Stimulated activated CD4-positive, alpha-beta T cell treated with anti-CD3 and anti-CD28 coated beads, Interleukin-1b, Interleukin-23, amount 100 ng/mL, for 4 hours (primary cell): Measurements from ENCODE around the gene PLAGL2.
A peak's percentile ranks its signal among the peaks of the same experiment; 100 is the strongest.
"Not testable (repeated sequence)": the region's sequence is repeated elsewhere in the genome, so short reads cannot be mapped to it uniquely, and the experiment has no call there.

Experiments
- DNase-seq, 2 donors: peaks; one replicate each; pipeline ENCODE4 v3.0.0-alpha.2; 2020; ENCODE audit warnings: low read depth in 2 of 2

The PLAGL2 gene

GRCh38 chr20:32204205-32205109 lies 3.1 kb downstream of the PLAGL2 start:
- peak; percentile 48 to 51 for DNase-seq

DNA sequence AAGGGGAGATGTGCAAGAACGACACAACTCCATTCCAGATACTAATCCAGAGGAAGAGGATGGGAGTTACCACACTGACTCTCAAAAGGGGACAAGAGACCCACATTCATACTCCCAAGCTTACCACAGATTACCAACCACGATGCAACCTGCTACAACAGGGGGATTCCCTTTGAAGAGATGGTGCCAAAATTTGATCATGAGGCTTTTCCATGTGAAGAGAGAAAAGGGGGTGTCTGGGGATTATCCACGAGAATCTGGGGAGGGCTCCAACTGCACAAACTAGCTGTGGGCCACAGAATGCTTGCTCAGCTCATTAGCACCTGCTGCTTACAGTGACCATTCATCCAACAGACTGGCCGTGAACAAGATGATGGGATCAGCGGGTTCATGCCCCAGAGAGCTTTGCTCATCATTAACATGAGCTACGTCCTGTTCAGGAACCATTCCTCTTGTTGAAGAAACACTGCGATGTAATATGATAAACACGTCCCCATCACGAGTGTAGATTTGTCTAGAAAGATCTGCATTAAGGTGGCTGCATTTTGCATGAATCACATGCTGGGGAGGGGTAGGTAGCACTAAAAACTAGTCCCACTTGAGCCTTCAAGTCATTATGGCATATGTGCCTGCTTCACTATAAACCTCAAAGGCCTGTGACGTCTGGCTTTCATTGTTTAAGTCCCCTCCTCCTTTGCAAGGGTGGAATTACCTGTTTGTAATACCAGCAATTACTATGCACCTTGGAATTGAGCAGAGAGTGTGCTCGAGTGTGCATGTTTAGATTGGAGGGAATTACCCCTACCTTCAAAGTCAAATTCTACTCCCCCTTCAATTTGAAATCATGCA lies 4.0 kb downstream of the PLAGL2 start:
- DNase-seq: no peak

- no peak for DNase-seq
Measured at GRCh38 chr20:32201977-32202363, 5.6 kb downstream of the PLAGL2 start.

- no peak for DNase-seq
Measured at GRCh38 chr20:32201296-32201976, 6.1 kb downstream of the PLAGL2 start.

- no peak for DNase-seq
Measured at GRCh38 chr20:32199006-32199405, 8.5 kb downstream of the PLAGL2 start.

DNA sequence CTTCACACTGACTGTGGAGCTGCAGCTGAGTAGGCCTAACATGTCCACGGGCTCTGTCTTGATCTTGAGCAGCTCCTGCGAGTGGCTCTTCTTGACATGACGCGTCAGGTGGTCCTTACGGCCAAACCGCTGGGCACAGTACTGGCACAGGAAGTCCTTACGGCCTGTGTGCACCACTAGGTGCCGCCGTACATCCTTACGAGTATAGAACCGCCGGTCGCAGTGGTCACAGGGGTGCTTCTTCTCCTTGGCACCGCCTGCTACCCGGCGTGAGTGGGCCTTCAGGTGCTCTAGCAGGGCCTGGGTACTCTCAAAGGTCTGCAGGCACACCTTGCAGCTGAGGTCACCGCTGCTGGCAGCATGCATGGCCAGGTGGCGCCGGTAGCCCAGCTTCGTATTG lies 10.4 kb downstream of the PLAGL2 start:
- not testable (repeated sequence) for DNase-seq

DNA sequence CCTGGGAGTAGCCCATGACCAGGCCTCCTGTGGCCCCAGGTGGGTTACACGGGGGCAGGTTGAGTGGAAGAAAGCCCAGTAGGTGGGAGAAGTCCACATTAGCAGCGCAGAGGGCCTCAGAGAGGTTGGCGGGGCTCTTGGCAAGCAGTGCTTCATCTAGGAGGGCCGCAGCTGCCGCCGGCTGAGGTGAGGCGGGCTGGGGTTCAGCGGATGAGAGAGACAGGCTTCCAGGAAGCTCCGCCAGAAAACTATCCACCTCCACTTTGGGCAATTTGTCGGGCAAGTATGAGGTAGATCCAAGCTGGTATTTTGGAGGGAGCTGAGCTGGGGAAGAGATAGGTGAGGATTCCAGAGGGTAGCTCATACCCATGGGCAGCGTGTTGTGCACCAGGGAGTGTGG lies 10.9 kb downstream of the PLAGL2 start:
- DNase-seq: not testable (repeated sequence)

DNA sequence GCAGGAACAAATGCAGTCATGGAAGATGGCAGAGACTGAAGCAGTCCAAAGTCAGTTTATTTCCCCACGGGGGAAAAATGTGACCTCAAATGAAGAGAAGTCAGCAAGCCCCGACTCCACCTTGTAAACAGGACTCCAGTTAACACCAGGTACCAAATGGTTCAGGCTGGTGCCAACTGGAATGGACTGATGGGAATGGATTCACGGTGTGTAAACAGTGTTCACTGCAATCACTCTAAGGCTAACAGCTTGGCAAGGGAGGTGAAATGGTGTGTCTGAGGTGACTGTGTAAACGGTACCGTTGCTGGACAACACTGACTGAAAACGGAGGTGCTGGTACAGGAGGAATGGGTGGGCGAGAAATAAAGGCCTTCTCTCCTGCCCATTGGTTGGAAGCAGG lies 12.0 kb downstream of the PLAGL2 start:
- no peak for DNase-seq

DNA sequence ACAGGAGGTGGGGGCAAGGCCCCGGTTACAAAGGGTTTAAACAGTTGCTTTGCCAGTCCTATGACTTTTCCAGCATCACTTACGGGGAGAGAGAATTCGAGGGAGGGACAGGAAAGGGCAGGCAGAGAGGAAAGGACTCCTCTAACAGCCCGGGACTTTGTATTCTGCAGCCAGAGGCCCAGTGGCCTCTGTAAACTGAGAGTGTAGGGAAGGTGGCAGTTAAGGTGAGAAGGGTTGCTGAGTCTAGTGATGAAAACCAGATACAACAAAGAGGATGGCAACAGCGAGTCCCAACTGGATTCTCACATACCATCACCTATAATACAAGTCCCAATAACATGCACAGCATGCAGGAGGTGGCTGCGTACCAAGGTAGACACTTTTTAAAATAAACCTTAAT lies 13.5 kb downstream of the PLAGL2 start:
- DNase-seq: no peak

GRCh38 chr20:32193336-32193735 lies 14.2 kb downstream of the PLAGL2 start:
- DNase-seq: not testable (repeated sequence)

DNA sequence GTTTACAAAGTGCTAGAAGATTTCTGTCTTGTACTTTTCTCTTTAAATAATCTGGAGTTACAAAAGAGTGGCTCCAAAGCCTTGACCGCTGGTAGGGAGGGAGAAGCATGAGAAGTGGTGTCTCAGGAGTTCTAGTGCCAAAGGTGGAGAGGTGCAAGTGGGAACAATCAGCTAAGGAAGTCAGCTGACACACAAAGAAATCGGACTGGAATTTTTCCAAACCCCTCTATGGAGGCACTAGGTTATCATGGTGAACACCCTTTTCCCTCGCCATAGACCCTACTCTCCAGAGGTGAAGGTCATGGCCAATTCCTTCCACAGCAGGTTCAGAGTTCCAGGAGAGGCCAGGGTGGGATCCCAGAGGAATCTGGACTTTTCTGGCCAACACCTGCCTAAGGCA lies 14.8 kb downstream of the PLAGL2 start:
- no peak for DNase-seq

- DNase-seq: no peak
Measured at GRCh38 chr20:32191873-32192272, 15.7 kb downstream of the PLAGL2 start.

GRCh38 chr20:32191422-32191821 lies 16.1 kb downstream of the PLAGL2 start:
- no peak for DNase-seq

GRCh38 chr20:32190616-32191415 lies 16.7 kb downstream of the PLAGL2 start:
- DNase-seq: no peak

DNA sequence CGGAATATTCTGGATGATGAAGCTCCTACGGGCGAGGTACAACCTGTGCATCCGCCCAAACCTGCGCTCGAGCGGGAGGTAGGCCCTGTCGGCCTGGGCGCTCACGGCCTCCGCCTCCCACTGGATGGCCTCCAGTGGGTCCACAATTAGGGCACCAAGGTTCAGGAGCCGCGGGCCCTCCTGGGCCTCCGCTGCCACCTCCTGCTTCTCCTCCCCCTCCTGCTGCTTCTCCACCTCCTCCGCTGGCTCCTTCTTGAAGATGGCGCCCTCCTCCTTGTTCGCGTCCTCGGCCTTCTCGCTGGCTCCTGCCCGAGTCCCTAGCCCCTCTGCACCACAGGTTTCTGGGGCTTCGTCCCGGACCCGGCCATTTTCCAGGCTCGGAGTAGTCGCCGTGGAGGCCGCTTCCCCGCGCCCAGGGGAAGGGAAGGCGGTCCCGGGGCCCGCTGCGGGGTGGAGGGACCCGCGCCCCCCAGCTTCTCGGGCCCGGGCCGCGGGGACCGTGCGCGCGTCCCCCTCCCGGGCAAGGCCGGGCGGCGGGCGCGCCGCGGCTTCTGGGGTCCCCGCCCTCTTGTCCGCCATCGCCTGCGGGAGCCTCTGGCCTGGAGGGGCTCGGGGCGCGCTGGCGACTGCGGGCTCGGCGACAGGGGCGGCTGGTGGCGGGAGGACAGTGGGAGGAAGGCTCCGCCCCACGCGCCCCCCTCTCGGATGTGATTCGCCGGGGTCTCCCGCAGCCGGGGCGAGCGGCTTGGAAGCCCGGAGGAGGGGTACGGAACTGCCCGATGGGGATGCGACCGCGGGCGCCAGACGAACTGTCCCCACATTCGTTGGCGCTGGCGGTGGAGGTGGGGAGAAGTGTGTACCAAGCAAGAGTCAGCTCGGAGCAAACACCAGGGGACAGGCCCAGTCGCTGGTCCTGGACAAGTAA lies 17.6 kb downstream of the PLAGL2 start:
- peak; percentile 21 to 47 for DNase-seq

- no peak for DNase-seq
Measured at GRCh38 chr20:32189123-32189410, 18.5 kb downstream of the PLAGL2 start.

DNA sequence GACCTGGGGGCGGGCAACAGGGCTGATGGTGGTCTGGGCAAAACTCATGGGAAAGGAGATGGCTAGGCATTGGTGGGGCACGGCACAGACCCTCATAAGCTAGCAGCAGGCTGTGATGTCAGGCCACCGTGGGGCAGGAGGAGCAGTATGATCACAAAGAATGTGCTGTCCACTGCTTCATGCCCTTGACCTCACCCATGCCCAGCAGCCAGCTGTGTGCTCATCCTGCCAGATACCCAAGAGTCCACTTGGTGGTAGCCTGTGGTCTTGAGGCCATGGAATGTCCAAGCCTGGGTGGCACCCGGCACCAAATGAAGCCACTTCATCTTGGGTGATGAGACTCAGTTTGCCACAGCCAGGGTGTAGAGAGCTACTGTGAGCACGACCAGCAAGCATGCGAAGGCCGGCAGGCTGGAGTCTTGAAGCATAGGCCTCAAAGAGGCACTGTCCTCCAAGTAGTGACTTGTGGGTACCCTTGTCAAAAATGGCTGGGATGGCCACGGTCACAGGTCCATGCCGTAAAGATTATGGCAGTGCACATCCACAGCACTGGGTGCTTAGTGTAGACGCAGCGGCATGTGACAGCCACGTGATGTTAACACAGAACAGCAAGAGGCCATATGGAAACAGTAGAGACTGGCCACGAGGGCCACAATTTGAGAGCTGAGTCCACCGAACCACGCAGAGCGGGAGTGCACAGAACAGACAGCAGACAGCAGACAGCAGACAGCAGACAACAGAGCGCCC lies 19.0 kb downstream of the PLAGL2 start:
- DNase-seq: no peak

DNA sequence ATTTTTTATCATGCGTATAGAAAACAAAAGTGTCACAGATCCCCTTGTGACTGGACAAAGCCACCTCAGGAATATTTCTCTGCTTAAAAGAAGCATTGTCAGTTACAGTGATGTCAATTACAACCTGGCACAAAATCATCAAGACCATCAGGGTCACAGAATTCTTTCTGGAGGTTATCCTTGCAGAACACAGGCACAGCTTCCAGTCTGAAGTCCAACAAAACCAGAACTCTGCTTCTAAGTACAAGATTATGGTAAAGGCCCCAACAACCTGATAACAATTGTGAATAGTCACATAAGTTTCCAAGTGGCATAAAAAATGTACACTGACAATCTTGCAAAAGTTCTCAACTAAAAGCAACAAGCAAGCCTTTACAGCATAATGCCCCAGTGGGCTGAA lies 21.0 kb downstream of the PLAGL2 start:
- no peak for DNase-seq

DNA sequence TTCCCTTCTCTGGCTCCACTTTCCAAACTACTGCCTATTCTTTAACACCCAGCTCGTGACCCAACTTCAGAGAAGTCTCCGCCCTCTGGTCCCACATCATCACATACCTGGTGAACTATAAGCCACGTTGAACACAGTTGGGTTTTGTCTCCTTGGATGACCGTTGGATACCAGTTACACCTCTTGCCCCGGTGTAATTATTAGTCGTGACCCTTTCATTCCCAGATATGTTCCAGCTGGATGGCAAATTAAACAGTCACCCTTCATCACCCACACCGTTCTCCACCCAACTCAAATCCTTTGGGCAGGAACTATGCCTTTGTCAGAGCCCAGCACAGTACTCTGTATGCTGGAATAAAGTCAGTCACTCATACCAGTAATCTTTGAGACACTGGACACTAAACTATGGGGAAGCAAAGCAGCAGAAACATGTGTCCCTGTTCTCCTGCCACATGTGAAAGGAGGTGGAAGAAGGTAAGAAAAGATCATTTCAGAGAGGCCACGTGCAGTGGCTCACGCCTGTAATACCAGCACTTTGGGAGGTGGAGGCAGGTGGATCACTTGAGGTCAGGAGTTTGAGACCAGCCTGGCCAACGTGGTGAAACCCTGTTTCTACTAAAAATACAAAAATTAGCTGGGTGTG lies 22.5 kb downstream of the PLAGL2 start:
- no peak for DNase-seq
